Middle frontal gyrus (tissue), 1 donor: ENCODE data around the gene GCGR.

Source experiments
- DNase-seq: peaks from one replicate; pipeline ENCODE4 v3.0.0-alpha.2; 2015; ENCODE audit warnings: low spot score; ENCODE audit errors: extremely low spot score

Gene GCGR

GRCh38 chr17:81811705-81812570 is 8.0 kb downstream of the GCGR start:
- no peak for DNase-seq

DNA sequence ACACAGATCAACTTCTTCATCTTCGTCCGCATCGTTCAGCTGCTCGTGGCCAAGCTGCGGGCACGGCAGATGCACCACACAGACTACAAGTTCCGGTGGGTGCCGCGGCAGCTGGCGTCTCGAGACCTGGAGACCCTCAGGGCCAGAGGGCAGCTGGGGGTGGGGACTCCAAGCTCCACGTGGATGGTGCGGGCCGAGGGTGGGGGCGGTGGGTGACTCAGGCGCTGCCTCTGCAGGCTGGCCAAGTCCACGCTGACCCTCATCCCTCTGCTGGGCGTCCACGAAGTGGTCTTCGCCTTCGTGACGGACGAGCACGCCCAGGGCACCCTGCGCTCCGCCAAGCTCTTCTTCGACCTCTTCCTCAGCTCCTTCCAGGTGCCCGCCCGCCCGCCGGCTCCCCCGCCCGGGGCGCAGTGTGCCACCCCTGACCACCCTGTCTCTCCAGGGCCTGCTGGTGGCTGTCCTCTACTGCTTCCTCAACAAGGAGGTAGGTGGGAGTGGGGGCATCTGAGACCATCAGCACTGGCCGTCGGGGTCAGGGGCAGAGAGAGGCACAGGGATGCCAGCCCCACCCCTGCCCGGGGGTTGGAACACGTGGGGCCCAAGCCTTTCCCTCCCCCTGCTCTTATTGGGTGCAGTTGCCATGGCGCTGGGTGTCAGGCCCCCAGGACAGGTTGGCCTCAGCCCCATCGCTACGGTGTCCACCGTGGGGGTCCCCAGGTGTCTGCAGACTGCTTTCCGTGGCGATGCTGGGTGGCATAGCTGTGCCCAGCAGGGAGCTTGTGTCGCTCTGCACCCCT is 8.8 kb downstream of the GCGR start:
- no peak for DNase-seq

DNA sequence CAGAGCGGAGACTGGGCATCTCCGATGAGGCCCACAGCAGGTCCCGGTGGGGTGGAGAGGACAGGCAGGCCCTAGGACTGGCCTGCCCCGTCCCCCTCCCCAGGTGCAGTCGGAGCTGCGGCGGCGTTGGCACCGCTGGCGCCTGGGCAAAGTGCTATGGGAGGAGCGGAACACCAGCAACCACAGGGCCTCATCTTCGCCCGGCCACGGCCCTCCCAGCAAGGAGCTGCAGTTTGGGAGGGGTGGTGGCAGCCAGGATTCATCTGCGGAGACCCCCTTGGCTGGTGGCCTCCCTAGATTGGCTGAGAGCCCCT is 9.4 kb downstream of the GCGR start:
- DNase-seq: no peak

DNA sequence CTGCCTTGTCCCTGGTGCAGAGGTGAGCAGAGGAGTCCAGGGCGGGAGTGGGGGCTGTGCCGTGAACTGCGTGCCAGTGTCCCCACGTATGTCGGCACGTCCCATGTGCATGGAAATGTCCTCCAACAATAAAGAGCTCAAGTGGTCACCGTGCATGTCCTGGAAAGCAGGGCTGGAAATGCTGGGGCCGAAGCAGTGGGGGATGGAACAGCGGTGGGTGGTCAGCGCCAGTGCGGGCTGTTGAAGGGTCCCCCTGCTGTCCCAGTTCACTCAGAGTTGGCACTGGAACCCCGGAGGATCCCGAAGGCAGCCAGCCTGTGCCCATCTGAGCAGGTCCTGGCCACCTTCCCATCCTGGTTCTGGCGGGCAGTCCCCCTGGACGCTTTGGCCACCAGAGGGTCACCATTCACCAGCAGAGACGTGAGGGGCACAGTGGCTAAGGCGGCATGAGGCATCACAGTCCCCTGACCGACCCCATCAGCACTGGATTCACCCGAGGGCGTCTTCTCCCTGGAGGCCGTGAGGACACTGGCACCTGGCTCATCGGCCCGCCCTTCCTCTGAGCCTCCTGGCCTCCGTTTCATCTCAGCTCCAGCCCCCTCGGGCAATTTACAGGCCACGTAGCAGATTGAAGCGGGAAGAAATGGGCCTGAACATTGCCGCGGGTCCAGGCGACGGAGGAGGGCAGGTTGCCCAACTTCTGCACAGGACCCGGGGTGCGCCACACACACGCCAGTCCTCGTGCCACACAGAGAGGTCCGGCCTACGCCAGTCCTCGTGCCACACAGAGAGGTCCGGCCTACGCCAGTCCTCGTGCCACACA is 10.1 kb downstream of the GCGR start:
- no peak for DNase-seq

DNA sequence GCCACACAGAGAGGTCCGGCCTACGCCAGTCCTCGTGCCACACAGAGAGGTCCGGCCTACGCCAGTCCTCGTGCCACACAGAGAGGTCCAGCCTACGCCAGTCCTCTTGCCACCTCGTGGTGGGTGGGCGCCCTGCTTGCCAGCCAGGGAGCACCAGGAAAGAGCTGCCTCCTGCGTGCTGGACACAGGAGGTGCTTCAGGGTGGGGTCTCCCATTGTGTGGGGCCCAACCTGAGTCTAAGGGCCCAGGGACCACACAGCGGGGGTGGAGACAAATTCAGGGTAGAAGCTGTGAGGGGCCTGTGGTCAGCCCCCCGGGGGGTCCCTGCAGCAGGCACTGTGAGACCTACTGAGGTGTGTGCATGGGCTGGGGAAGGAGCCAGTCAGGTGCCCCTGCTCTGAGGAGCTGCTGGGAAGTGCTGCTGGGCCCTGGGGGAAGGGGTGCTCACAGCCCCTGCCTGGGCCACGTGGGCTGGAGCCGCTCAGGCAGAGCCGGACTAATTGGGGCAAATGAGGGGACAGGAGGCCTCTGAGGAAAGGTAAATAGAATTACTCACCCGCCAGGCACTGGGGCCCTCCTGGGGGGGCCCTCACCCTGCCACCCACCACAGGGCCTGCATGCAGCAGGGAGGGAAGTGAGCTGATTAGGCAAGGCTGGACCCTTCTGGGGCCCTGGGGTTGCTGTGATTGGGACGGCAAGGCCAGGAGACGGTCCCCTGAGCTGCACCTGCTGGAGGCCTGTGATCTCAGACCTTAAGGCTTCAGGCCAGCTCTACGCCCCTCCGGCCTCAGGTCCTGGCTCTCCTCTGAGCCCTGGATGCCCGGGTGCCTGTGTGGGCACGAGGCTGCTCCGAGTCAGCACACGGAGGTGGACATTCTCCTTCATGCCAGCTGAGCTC is 11.0 kb downstream of the GCGR start:
- DNase-seq: no peak

DNA sequence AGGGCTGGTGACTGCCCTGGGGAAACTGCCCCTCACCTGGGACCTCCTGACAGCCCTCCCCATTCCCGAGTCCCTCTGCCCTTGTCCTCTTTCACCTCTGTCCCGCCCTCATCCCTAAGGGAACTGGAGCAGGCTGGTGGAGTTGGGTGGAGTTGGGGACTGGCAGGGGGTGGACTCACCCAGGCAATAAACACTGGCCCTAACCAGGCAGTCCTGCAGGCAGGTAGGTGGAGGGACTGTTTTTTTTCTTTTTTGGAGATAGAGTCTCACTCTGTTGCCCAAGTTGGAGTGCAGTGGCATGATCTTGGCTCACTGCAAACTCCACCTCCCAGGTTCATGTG is 11.7 kb downstream of the GCGR start:
- DNase-seq: no peak

- no peak for DNase-seq
Measured at GRCh38 chr17:81817758-81818147, 13.8 kb downstream of the GCGR start.

GRCh38 chr17:81819708-81820107 is 15.8 kb downstream of the GCGR start:
- DNase-seq: no peak

DNA sequence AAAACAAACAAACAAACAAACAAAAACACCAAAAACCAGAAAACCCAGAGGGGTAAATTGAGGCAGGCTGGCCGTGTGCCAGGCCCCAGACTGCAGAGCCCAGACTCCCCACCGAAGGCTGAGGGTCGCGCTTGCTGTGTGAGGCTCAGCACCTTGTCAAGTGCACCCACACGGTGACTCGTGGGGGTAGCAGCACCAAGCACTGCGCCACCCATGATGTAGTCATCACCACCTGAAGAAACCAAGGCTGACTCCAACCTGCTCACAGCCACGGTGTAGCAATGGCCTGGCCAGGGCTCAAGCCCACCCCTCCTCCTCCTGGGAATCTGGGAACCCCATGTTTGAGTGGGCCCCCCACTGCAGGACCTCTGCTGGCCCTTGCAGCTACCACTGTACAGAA is 17.2 kb downstream of the GCGR start:
- DNase-seq: no peak

DNA sequence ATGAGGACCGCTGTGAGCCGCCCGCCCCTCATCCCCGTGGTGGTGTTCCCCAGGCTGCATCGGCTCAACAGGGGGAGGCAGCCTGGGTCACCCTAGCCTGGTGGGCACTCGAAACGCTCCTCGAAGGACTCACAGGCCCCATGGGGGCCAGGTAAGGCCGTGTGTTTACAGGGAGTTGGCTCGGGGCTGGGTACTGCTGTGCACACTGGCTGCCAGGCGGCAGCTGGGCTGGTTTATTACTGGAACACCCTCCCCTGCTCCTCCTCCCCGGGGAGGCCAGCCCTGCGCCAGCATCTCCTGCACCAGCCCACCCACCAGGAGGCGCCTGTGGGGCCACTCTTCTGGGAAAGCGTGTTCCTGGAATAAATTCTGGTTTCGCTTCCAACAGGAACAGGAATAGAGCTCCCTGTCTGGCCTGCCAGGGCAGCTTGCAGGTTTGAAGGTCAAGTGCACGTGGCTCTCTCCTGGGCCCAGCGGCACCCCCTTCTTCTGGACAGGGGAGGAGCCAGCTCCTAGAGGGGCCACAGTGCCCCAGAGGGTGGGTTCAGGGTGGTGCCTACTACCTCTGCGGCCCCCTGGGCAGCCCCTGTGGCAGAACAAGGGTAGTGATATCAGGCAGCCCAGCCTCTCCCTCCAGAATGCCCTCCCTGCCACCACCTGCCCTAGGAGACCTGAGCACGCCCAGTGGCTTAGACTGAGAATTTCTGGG is 17.8 kb downstream of the GCGR start:
- peak; percentile 35 for DNase-seq

DNA sequence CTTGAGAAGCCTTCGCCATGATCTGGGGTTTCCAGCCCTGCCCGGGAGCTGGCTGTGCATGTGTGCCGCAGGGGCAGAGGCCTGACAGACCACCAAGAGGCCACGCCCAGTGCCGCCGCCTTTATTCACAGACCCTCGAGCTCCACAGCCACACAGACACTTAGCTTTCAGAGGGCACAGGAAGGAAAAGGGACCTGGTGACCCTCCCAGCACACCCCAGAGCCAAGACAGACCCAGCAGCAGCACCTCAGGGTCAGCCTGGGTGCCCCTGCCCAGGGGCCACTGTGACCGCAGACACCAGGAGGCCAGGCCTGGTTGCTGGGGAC is 18.3 kb downstream of the GCGR start:
- no peak for DNase-seq

DNA sequence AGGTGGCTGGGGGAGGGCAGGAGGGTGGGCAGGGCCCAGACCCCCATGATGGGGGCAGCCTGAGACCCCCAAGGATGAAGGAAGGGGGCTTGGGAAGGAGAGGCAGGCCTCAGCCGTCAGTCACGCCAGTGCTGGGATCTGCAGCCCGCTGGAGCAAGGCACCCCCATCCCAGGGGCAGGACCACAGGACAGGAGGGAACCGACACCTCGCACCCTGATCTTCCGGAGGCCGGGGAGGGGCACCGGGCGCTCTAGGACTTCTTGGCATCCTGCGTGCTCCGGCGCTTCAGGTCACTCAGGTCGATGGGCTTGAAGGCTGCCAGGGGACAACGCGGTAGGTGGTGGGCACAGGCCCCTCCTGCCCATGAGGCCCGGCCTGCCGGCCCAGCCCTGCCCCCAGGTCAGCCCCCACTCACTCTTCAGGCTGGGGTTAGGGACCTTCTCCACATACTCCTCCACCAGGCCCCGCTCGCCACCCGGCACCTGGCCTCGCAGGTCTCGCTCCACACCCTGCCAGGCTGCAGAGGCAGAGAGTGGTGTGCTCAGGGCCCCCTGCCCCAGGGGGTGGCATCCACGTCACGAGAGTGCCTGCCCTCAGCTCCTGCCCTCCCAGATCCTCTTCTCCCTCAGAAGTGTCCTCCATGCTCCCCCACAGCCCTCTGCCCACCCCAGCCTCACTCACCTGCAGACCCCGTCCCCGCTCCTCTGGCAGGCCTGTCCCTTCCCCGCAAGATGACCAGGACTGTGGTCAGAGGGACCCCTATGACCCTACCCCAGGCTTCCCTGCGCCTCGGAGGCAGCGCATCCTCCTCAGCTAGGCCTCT is 19.3 kb downstream of the GCGR start:
- DNase-seq: no peak

DNA sequence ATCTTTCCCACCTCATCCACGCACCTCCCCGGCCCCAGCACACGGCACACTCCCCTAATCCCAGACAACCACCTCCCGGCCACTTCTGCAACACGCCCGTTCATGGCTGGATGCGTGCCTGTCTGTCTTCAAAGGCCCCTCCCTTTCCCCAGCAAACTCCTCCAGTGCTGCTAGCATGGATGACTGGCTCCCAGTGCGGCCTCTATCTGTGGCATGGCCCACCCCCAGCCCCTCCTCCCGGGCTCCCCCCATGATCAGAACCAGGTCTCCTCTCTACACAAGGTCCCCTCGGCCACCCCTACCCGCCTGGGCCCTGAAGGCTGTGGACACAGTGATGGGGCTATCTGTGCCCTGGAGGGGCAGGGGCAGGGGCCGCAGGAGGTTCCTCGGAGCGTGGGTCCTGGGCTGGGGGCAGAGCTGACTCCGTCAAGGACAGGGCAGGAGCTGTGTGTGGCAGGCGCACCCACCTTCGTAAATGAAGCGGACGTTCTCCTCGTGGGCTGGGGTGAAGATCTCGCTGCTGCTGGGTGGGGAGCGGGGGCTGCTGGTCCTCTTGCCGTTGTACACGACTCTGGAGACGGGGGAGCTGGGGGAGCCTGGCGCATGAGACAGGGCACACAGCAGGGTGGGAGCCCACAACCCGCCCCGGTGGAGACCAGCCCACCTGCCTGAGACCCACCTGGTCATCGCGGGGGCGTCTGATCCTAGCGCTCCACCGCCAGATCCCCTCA is 20.0 kb downstream of the GCGR start:
- no peak for DNase-seq

- no peak for DNase-seq
Measured at GRCh38 chr17:81824595-81824994, 20.6 kb downstream of the GCGR start.

DNA sequence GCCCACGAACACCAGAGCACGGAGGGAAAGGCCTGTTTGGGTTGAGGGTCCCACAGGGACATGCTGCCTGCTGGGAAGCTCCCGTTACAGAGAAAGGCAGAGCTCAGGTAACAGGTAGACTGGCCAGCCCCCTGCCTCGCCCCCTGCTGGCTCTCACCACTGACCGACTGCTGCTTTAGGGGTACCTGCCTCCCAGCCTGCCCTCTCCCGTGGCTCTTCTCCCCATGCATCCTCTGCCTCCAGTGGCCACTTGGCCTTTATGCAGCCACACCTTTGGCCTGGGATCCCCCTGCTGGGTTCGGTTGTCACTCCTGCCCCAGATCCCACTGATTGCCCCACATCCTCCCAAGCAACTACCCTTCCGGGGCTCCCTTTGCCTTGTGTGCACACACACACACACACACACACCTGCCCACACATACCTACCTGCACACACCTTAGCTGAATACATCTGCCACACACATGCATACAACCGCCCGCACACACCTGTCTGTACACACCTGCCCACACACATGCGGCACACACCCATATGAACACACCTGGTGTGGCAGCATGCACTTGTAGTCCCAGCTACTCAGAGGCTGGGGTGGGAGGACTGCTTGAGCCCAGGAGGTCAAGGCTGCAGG is 22.0 kb downstream of the GCGR start:
- DNase-seq: no peak

GRCh38 chr17:81828656-81829055 is 24.7 kb downstream of the GCGR start:
- no peak for DNase-seq

DNA sequence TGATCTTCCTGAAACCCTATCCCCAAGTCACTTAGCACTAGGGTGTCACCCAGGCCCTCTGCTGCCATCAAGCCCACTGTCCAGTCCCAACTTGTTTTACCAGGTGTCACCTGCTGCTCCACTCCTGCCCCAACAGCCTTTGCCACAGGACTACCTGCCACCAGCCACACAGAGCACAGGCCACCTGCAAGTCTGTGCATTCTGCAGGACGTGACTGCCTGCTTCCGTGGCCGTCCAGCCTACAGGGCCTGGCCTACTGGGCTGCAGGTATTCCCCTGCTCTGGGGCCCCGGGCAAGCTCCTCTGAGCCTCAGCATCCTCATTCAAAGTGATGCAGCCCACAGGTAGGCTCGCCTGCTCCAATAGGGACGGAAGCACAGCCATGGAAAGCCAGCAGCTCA is 25.9 kb downstream of the GCGR start:
- DNase-seq: no peak

GRCh38 chr17:81831563-81831956 is 27.6 kb downstream of the GCGR start:
- DNase-seq: no peak
